ENCODE data around the gene CDH16. TPM values are rescaled to one million over a fixed set of nuclear protein-coding genes. Genes with fewer than 3 reads are reported as not detected.

Gene CDH16
- total RNA-seq, 1 experiment from 2014 or later = not detected

DNA sequence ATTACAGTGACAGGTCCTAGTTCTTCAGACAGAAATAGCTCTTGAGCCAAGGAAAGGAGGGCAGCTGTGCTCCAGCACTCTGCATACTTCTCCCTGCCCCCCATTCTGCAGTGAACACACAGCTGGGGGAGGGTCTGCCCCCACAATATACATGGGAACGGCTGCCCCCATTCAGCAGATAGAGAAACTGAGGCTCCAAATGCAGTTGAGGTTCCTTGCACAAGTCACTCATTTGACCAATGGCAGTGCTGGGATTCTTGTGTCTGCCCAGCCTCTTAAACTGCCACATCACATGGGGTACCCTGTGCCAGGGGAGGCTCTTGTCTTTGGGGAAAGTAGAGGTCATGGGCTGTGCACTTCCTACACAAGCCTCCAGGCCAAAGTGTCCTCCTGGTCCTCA lies 49.3 kb downstream of the CDH16 start:
- Mint-ChIP-seq H3K27me3 (ENCODE audit: insufficient read depth, unreplicated experiment) (no peaks in the 10 kb centered on the region), H3K4me3 (ENCODE audit: unreplicated experiment) (no peak overlapping the region), H3K36me3 (ENCODE audit: insufficient read depth, unreplicated experiment) (no peaks in the 10 kb centered on the region), H3K27ac (ENCODE audit: low read depth, unreplicated experiment) (no peak overlapping the region), H3K9me3 (ENCODE audit: unreplicated experiment) (no peaks in the 10 kb centered on the region), H3K4me1 (ENCODE audit: insufficient read depth, unreplicated experiment) (peaks cover 21% of the 10 kb centered on the region)
- no peak for DNase-seq (ENCODE audit: unreplicated experiment)
- TF ChIP-seq, protein P1, sequence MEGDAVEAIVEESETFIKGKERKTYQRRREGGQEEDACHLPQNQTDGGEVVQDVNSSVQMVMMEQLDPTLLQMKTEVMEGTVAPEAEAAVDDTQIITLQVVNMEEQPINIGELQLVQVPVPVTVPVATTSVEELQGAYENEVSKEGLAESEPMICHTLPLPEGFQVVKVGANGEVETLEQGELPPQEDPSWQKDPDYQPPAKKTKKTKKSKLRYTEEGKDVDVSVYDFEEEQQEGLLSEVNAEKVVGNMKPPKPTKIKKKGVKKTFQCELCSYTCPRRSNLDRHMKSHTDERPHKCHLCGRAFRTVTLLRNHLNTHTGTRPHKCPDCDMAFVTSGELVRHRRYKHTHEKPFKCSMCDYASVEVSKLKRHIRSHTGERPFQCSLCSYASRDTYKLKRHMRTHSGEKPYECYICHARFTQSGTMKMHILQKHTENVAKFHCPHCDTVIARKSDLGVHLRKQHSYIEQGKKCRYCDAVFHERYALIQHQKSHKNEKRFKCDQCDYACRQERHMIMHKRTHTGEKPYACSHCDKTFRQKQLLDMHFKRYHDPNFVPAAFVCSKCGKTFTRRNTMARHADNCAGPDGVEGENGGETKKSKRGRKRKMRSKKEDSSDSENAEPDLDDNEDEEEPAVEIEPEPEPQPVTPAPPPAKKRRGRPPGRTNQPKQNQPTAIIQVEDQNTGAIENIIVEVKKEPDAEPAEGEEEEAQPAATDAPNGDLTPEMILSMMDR (IDR thresholded peaks at IDR 0.05; ENCODE audit: unreplicated experiment) = no peak
- ChIA-PET POLR2A (interaction anchor here (1.6 kb wide), 1 partner anchor 207 kb away, joined by 4 read pairs; no protein-coding TSS in a partner anchor), CTCF (interaction anchor here (0.6 to 12.7 kb wide), 14 partner anchors 11 to 454 kb away, joined by 3 to 197 read pairs (median 4); partner anchors contain the start of gene NAE1)
- intact Hi-C loops (cut with micrococcal nuclease) = loop anchor here (5.0 kb wide), 1 partner anchor 387 kb away; no protein-coding TSS in a partner anchor
- no TSS peak for BruUV-seq (replicated peaks)

DNA sequence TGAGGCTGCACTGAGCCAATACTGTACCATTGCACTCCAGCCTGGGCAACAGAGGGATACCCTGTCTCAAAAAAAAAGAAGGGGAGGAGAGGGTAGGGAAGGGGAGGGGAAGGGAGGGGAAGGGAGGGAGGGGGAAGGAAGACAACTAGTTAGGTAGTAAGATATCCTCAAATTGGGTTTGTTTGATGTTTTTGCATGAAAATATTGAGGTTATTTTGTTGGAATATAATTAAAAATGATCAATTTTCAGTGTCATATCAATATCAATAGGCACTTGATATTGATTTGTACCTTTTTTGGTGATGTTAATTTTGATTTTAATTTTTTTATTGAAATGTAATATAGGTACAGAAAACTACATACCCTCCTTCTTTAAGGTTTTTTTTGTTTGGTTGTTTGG lies 55.0 kb downstream of the CDH16 start:
- ChIA-PET CTCF (interaction anchor here (0.7 to 2.2 kb wide), 3 partner anchors 9 to 213 kb away, joined by 3 to 7 read pairs (median 5); no protein-coding TSS in a partner anchor), POLR2A (no interaction called here)
- TF ChIP-seq, protein P1 (IDR thresholded peaks at IDR 0.05; ENCODE audit: unreplicated experiment) = no peak
- intact Hi-C loops (cut with micrococcal nuclease) = no loop called here
- Mint-ChIP-seq H3K27me3 (ENCODE audit: insufficient read depth, unreplicated experiment) (no peaks in the 10 kb centered on the region), H3K4me1 (ENCODE audit: insufficient read depth, unreplicated experiment) (peaks cover 12% of the 10 kb centered on the region), H3K36me3 (ENCODE audit: insufficient read depth, unreplicated experiment) (no peaks in the 10 kb centered on the region), H3K9me3 (ENCODE audit: unreplicated experiment) (no peaks in the 10 kb centered on the region), H3K27ac (ENCODE audit: low read depth, unreplicated experiment) (no peak overlapping the region), H3K4me3 (ENCODE audit: unreplicated experiment) (no peak overlapping the region)
- BruUV-seq (replicated peaks) = no TSS peak
- DNase-seq (ENCODE audit: unreplicated experiment) = no peak

DNA sequence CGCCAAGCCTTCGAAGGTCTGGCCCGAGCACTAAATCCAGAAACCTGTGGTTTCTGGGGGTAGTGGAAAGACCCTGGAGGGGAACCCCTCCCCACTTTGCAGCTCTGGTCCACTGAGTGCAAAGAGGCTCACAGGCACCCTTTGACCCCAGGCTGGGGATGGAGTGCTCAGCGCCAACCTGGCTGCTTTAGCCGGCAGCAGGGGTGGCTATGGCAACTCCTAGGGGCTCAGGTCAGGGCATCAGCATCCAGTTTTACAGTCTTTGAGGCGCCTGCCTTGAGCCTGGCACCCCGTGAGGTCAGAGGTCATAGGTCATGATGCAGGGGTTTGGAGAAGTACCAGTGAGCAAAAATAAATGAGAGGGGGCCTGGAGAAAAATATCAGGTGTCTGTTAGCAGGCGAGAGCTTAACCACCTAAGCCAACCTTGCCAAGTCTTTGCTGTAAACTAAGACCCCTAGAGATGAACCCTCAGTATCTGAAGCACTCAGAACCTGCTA lies 56.6 kb downstream of the CDH16 start:
- ChIA-PET CTCF (interaction anchor here (0.6 to 4.3 kb wide), 5 partner anchors 11 to 200 kb away, joined by 3 to 18 read pairs (median 7); partner anchors contain the start of gene NAE1), POLR2A (interaction anchor here (0.6 kb wide), 1 partner anchor 244 kb away, joined by 3 read pairs; no protein-coding TSS in a partner anchor)
- DNase-seq (ENCODE audit: unreplicated experiment) = no peak
- no peaks in the 10 kb centered on the region for H3K9me3 Mint-ChIP-seq (ENCODE audit: unreplicated experiment)
- no peak overlapping the region for H3K4me3 Mint-ChIP-seq (ENCODE audit: unreplicated experiment)
- peaks cover 5% of the 10 kb centered on the region for H3K4me1 Mint-ChIP-seq (ENCODE audit: insufficient read depth, unreplicated experiment)
- TF ChIP-seq, protein P1 (IDR thresholded peaks at IDR 0.05; ENCODE audit: unreplicated experiment) = no peak
- intact Hi-C loops (cut with micrococcal nuclease) = no loop called here
- no TSS peak for BruUV-seq (replicated peaks)
- H3K27me3 Mint-ChIP-seq (ENCODE audit: insufficient read depth, unreplicated experiment) = no peaks in the 10 kb centered on the region
- no peaks in the 10 kb centered on the region for H3K36me3 Mint-ChIP-seq (ENCODE audit: insufficient read depth, unreplicated experiment)
- H3K27ac Mint-ChIP-seq (ENCODE audit: low read depth, unreplicated experiment) = no peak overlapping the region

DNA sequence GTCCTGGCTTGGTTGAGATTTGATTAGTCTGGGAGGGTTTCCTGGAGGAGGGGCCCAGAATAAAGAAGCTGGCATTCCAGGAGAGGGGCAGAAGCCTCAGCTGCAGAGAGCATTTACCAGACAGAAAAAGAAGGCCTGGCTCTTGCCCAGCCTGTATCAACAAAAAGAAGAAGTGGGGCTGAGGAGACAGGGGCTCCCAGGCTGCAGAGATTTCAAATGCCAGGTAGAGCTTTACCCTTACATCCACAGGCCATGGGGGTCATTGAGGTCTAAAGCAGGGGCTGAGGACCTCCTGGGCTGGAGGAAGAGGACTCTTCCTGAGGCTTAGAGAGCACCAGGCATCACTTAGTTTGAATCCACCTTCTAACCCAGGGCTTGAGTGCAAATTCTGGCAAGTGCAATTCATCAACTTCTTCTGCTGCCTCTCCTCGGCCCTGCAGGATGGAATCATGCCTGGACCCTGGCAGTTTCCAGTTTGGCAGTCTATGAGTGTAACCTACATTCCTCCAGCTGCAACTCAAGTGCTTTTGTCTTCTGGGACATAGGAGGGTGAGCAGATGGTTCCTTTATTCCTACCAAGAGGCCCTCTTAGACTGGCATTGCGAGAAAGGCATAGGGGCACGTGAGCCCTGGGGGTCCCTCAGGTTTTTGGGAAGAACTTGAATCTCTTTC lies 59.2 kb downstream of the CDH16 start:
- no TSS peak for BruUV-seq (replicated peaks)
- DNase-seq (ENCODE audit: unreplicated experiment) = no peak
- ChIA-PET CTCF (interaction anchor here (0.6 to 5.4 kb wide), 7 partner anchors 9 to 216 kb away, joined by 3 to 43 read pairs (median 3); partner anchors contain the start of gene NAE1), POLR2A (no interaction called here)
- intact Hi-C loops (cut with micrococcal nuclease) = no loop called here
- Mint-ChIP-seq H3K36me3 (ENCODE audit: insufficient read depth, unreplicated experiment) (no peaks in the 10 kb centered on the region), H3K4me1 (ENCODE audit: insufficient read depth, unreplicated experiment) (peaks cover 5% of the 10 kb centered on the region), H3K27me3 (ENCODE audit: insufficient read depth, unreplicated experiment) (no peaks in the 10 kb centered on the region), H3K9me3 (ENCODE audit: unreplicated experiment) (no peaks in the 10 kb centered on the region), H3K4me3 (ENCODE audit: unreplicated experiment) (no peak overlapping the region), H3K27ac (ENCODE audit: low read depth, unreplicated experiment) (no peak overlapping the region)
- TF ChIP-seq, protein P1 (IDR thresholded peaks at IDR 0.05; ENCODE audit: unreplicated experiment) = no peak

Measured in MCF 10A (cell line).